ENCODE results near the gene SPSB4.

GRCh38 chr3:141174674-141175073, 123.5 kb downstream of the SPSB4 start:
- no peak for TF ChIP-seq POLR2A (IDR thresholded peaks at IDR 0.05)
- no peak for TF ChIP-seq CTCF (IDR thresholded peaks at IDR 0.05)

Data from body of pancreas (tissue), 4 donors.